Measurements from ENCODE around the gene GRK5. TPM values are rescaled to one million over a fixed set of nuclear protein-coding genes. Genes with fewer than 3 reads are reported as not detected.

GRK5 gene
- total RNA-seq, 1 experiment from 2014 or later = 58.2 TPM

- no peak overlapping the region for H3K4me3 ChIP-seq (ENCODE audit: low read depth, low read length, poor library complexity, severe bottlenecking)
- intact Hi-C loops (cut with micrococcal nuclease; ENCODE audit: unreplicated experiment) = no loop called here
- no peaks in the 10 kb centered on the region for H3K27me3 ChIP-seq (replicated peaks; ENCODE audit: insufficient read depth, low read depth, low read length, poor library complexity)
- ChIA-PET POLR2A (ENCODE audit: low non-redundant PET) (no interaction called here), CTCF (no interaction called here)
- no peaks in the 10 kb centered on the region for H3K9me3 ChIP-seq (ENCODE audit: low read depth, low read length, poor library complexity, severe bottlenecking)
- H3K27ac ChIP-seq (ENCODE audit: low read depth, low read length, poor library complexity, severe bottlenecking) = peak overlapping the region; percentile 49
- no peaks in the 10 kb centered on the region for H3K36me3 ChIP-seq (ENCODE audit: insufficient read depth, low read length, poor library complexity, severe bottlenecking)
- H3K4me1 ChIP-seq (ENCODE audit: insufficient read depth, low read length, poor library complexity, severe bottlenecking) = peaks cover 46% of the 10 kb centered on the region
- no peak for TF ChIP-seq CTCF (conservative IDR thresholded peaks at IDR 0.05; ENCODE audit: low read depth, low read length)
- no peak for DNase-seq (ENCODE audit: low spot score)
- BruUV-seq (replicated peaks) = no TSS peak
Observed at GRCh38 chr10:119256030-119256429, 48.7 kb downstream of the GRK5 start.

GRCh38 chr10:119256897-119257296 lies 49.5 kb downstream of the GRK5 start:
- no peak overlapping the region for H3K4me3 ChIP-seq (ENCODE audit: low read depth, low read length, poor library complexity, severe bottlenecking)
- CTCF ChIA-PET = no interaction called here

GRCh38 chr10:119257899-119258419 lies 50.6 kb downstream of the GRK5 start:
- intact Hi-C loops (cut with micrococcal nuclease; ENCODE audit: unreplicated experiment) = no loop called here
- no peak for DNase-seq (ENCODE audit: low spot score)
- Histone ChIP-seq H3K4me3 (ENCODE audit: low read depth, low read length, poor library complexity, severe bottlenecking) (no peak overlapping the region), H3K27ac (ENCODE audit: low read depth, low read length, poor library complexity, severe bottlenecking) (peak overlapping the region; percentile 13), H3K36me3 (ENCODE audit: insufficient read depth, low read length, poor library complexity, severe bottlenecking) (no peaks in the 10 kb centered on the region), H3K9me3 (ENCODE audit: low read depth, low read length, poor library complexity, severe bottlenecking) (no peaks in the 10 kb centered on the region), H3K4me1 (ENCODE audit: insufficient read depth, low read length, poor library complexity, severe bottlenecking) (peaks cover 29% of the 10 kb centered on the region), H3K27me3 (replicated peaks; ENCODE audit: insufficient read depth, low read depth, low read length, poor library complexity) (no peaks in the 10 kb centered on the region)
- ChIA-PET CTCF (interaction anchor here (0.6 kb wide), 2 partner anchors 49 to 176 kb away, joined by 4 to 5 read pairs; no protein-coding TSS in a partner anchor), POLR2A (ENCODE audit: low non-redundant PET) (no interaction called here)
- BruUV-seq (replicated peaks) = no TSS peak
- no peak for TF ChIP-seq CTCF (conservative IDR thresholded peaks at IDR 0.05; ENCODE audit: low read depth, low read length)
- TF ChIP-seq EZH2 (IDR thresholded peaks at IDR 0.05; ENCODE audit: borderline replicate concordance, low read depth, low read length, poor library complexity, severe bottlenecking) = no peak

More at GRCh38 chr10:119256897-119257296, 49.5 kb downstream of the GRK5 start:
- intact Hi-C loops (cut with micrococcal nuclease; ENCODE audit: unreplicated experiment) = no loop called here
- DNase-seq (ENCODE audit: low spot score) = no peak
- TF ChIP-seq CTCF (conservative IDR thresholded peaks at IDR 0.05; ENCODE audit: low read depth, low read length) (no peak), EZH2 (IDR thresholded peaks at IDR 0.05; ENCODE audit: borderline replicate concordance, low read depth, low read length, poor library complexity, severe bottlenecking) (no peak)
- Histone ChIP-seq H3K9me3 (ENCODE audit: low read depth, low read length, poor library complexity, severe bottlenecking) (no peaks in the 10 kb centered on the region), H3K27me3 (replicated peaks; ENCODE audit: insufficient read depth, low read depth, low read length, poor library complexity) (no peaks in the 10 kb centered on the region), H3K4me1 (ENCODE audit: insufficient read depth, low read length, poor library complexity, severe bottlenecking) (peaks cover 39% of the 10 kb centered on the region), H3K36me3 (ENCODE audit: insufficient read depth, low read length, poor library complexity, severe bottlenecking) (no peaks in the 10 kb centered on the region), H3K27ac (ENCODE audit: low read depth, low read length, poor library complexity, severe bottlenecking) (no peak overlapping the region)
- BruUV-seq (replicated peaks) = no TSS peak
- POLR2A ChIA-PET (ENCODE audit: low non-redundant PET) = no interaction called here
